Activated T-cell treated with anti-CD3 and anti-CD28 coated beads, Interleukin-2, amount 50 U/mL, for 1 hour (primary cell): Measurements from ENCODE around the gene CSF3.

Experiments
- DNase-seq: peaks from one replicate; pipeline ENCODE4 v3.0.0-alpha.2; 2020

CSF3 gene

GRCh38 chr17:40015005-40015997, at the start of gene CSF3:
CSF3 (plus strand) TSS chr17:40015440; CDS start chr17:40015475, 35 bp downstream.
- DNase-seq = no peak

DNA sequence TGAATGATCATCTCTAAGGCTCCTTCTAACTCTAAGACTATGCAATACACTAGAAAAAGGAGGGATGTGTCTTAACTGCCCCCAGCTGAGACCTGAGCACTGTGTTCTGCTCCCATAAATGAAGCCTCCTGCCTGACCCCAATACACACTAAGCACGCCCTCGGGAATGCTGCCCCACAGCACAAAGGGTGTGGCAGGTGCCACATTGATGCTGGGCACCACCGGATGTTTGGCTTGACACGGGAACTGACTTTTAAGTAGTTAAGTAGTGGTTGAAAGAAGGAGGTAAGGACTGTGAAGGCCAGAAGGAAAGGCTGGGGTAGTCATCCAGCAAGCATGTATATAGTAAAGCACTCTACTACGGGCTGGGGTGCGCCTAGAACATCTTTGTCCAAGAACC, 48.5 kb upstream of the CSF3 start:
- DNase-seq = no peak

DNA sequence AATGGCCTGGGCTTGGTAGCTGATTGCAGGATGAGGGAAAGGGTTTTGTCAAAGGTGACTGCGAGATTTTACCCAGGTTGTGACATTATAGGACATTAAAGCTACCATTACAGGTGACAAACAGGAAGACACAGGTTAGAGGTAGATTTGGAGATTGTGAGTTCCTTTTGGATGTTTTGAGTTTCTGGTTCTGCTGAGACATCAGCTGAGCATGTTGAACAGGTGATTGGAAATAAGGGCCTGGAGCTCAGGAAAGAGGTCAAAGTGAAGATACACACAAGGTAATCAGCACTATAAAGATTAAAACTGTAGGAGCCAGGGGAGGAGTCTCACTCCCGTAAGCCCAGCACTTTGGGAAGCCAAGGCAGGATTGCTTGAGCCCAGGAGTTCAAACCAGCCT, 46.5 kb upstream of the CSF3 start:
- no peak for DNase-seq

DNA sequence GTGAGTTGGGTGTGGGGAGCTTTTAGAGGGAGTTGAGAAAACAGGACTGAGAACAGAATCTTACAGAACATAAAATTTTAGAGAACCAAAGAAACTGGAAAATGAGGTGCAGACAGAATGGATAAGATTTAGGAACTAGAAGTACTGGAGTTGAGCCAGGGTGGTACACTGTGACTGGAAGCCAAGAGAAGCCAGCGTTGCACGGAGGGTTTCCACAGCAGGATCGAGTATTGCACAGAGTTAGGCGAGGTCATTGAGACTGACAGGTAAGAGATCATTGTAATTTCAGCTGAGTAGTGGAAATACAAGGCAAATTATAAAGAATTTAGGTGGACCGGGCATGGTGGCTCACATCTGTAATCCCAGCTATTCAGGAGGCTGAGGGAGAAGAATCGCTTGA, 45.9 kb upstream of the CSF3 start:
- DNase-seq = no peak

DNA sequence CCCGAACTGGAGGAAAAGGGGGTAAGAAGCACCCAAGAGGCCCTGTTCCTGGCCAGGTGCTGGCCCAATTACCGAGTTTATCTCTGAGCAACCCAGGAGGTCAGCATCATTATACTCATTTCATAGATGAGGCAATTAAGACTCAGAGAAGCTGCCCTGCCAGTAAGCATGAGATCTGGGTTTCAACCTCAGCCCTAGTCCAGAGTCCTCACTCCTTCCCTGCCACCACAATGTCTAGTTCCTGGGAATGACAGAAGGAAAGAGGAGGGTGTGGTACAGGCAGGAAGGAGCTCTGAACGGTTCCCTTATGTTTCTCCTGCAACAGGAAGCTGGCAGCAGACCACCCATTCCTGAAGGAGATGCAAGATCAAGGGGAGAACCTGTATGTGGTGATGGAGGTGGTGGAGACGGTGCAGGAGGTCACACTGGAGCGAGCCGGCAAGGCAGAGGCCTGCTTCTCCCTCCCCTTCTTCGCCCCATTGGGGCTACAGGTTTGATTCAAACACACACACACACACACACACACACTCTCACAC, 45.0 kb upstream of the CSF3 start:
- no peak for DNase-seq

DNA sequence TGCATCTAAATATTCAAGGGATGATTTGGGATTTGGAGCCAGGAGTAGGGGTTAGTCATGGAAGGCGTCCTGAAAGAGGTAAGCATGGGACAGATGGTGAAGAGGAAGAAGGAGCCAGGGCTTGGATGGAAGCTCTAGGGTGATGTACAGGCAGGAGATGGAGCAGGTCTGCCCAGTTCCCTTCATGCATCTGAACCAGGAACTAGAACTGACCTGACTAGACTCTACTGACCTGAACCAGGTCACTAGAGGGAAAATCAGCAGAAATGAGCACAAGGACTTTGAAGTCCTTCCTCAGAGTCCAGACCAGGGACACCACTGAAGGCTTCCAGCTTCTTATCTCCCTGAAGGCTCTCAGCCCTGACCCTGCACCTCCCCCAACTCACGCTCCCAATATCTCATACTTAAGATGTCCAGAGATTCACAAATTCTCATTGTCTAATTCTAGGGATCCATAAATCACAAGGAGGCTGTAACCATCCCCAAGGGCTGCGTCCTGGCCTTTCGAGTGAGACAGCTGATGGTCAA, 44.1 kb upstream of the CSF3 start:
- DNase-seq = no peak

- no peak for DNase-seq
Observed at GRCh38 chr17:39972271-39972670, 43.0 kb upstream of the CSF3 start.

GRCh38 chr17:39973496-39973895, 41.7 kb upstream of the CSF3 start:
- no peak for DNase-seq

GRCh38 chr17:39974433-39974832, 40.8 kb upstream of the CSF3 start:
- DNase-seq = no peak

- DNase-seq = no peak
Observed at GRCh38 chr17:39975801-39976200, 39.4 kb upstream of the CSF3 start.

GRCh38 chr17:39979016-39979670, 36.1 kb upstream of the CSF3 start:
- no peak for DNase-seq

DNA sequence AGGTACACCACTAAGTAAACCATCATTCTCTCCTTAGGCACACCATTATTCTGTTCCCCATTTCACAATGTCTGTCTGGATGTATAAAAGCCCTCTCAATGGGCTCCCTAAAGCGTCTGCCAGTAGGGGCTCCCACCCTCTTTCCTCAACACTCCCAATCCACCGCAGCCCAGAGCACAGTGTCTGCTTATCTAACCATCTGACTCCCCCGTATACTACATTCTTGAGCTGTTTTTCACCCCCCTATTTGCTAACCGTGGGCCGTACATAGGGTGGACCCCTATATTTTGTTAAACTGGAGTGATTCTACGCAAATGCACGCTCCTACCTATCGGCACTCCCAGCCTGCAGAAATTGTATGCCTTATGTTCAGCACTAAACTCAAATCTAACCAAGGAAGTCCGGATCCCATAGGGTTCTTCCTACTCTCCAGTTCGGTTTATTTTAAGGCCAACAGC, 35.3 kb upstream of the CSF3 start:
- DNase-seq = no peak

GRCh38 chr17:39980351-39981206, 34.7 kb upstream of the CSF3 start, which contains the start of gene PSMD3:
PSMD3 (plus strand) TSS chr17:39980807; CDS start chr17:39980971, 164 bp downstream.
- peak; percentile 96 for DNase-seq

DNA sequence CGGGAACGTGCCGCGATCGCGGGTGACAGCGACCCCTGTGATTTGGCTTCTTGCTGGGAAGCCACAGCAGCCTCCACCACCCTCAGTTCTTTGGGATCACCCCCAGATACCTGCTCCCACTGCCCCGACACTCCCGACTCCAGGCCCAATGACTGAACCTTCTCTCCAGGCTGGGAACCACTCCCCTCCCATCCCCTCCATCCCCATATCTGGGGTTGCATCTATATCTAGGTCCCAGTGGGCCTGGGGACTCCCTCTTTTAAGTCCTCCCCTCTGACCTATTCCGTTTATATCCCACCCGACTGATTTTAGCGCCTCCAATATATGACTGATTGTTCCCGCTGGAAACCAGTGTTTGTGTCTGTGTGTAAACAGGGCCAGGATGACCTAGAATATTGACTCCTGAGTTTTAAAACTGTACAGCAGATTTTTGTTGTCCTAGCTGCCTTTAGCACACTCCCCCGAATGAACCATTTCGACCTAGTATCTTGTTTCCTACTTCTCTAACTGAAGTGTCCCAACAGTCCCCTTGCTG, 34.0 kb upstream of the CSF3 start:
- no peak for DNase-seq

GRCh38 chr17:39981766-39982375, 33.4 kb upstream of the CSF3 start:
- no peak for DNase-seq

DNA sequence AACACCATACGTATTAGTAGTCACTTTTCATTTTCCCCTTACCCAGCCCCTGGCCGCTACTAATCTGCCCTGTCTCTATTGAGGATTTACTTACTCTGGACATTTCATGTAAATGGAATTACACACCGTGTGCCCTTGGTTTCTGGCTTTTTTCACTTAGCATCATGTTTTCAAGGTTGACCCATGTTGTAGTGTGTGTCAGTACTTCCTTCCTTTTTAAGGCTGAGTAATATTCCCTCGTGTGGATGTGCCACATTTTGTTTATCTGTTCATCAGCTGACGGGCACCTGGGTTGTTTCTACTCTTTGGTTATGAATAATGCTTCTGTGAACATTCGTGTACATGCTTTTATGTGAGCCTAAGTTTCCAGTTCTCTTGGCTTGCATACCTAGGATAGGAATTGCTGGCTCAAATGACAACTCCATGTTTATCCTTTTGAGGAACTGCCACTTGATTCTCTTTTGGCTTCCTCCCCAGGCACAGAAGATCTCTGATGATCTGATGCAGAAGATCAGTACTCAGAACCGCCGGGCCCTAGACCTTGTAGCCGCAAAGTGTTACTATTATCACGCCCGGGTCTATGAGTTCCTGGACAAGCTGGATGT, 26.9 kb upstream of the CSF3 start:
- DNase-seq = no peak

GRCh38 chr17:39994448-39994847, 20.8 kb upstream of the CSF3 start:
- DNase-seq = no peak

- DNase-seq = no peak
Observed at GRCh38 chr17:39995438-39995837, 19.8 kb upstream of the CSF3 start.

GRCh38 chr17:39996162-39996561, 19.1 kb upstream of the CSF3 start:
- DNase-seq = no peak

- DNase-seq = no peak
Observed at GRCh38 chr17:39996800-39997199, 18.4 kb upstream of the CSF3 start.

DNA sequence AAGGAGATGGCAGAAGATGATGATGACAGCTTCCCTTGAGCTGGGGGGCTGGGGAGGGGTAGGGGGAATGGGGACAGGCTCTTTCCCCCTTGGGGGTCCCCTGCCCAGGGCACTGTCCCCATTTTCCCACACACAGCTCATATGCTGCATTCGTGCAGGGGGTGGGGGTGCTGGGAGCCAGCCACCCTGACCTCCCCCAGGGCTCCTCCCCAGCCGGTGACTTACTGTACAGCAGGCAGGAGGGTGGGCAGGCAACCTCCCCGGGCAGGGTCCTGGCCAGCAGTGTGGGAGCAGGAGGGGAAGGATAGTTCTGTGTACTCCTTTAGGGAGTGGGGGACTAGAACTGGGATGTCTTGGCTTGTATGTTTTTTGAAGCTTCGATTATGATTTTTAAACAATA, 17.7 kb upstream of the CSF3 start:
- DNase-seq = no peak
